Lower lobe of right lung (tissue), 2 donors: Measurements from ENCODE around the gene AVPI1. TPM values are rescaled to one million over a fixed set of nuclear protein-coding genes. Genes with fewer than 3 reads are reported as not detected.

Source experiments
- ATAC-seq, 2 donors: fragments of 200-7000 bp; cut with Tn5 transposase; one replicate each; pipeline ENCODE4 v1.9.1; 2020 to 2022; ENCODE audit warnings: mild to moderate bottlenecking in 2 of 2, moderate library complexity in 2 of 2
- DNase-seq: peaks from one replicate; pipeline ENCODE4 v3.0.0-alpha.2; 2020
- H3K27ac ChIP-seq: fragments of 200-600 bp; one replicate; pipeline ENCODE4 v1.8.0; 2022
- H3K27me3 ChIP-seq: fragments of 200-600 bp; one replicate; pipeline ENCODE4 v1.8.0; 2022; ENCODE audit warnings: low read depth
- H3K36me3 ChIP-seq: fragments of 200-600 bp; one replicate; pipeline ENCODE4 v1.8.0; 2022; ENCODE audit warnings: mild to moderate bottlenecking
- H3K4me1 ChIP-seq: fragments of 200-600 bp; one replicate; pipeline ENCODE4 v1.8.0; 2022
- H3K4me3 ChIP-seq: fragments of 200-600 bp; one replicate; pipeline ENCODE4 v1.8.0; 2022; ENCODE audit warnings: mild to moderate bottlenecking
- H3K9me3 ChIP-seq: fragments of 200-600 bp; one replicate; pipeline ENCODE4 v1.8.0; 2022
- intact Hi-C: fragments of 100-400 bp; cut with DNase I; formaldehyde crosslinking; loops from one replicate; pipeline ENCODE4 v1.11.0; 2022
- total RNA-seq: library from RNA; stranded (reverse); fragmentation: NEBNext Ultra II Directional; extraction: Animal tissue kit (Norgen Biotek cat#: 25700); gene quantifications from one replicate; pipeline ENCODE4 v1.2.1, GENCODE V29; 2021
- TF ChIP-seq, protein P1 (sequence below): fragments of 200-600 bp; IDR thresholded peaks from one replicate; pipeline ENCODE4 v1.8.0; 2022; ENCODE audit warnings: antibody characterized with exemption, mild to moderate bottlenecking
- donor health status: DM: no; HTN: yes; CAD: no; lungs with severe emphysema.

The AVPI1 gene
- total RNA-seq, 1 donor from 2014 or later: 22.6 TPM

DNA sequence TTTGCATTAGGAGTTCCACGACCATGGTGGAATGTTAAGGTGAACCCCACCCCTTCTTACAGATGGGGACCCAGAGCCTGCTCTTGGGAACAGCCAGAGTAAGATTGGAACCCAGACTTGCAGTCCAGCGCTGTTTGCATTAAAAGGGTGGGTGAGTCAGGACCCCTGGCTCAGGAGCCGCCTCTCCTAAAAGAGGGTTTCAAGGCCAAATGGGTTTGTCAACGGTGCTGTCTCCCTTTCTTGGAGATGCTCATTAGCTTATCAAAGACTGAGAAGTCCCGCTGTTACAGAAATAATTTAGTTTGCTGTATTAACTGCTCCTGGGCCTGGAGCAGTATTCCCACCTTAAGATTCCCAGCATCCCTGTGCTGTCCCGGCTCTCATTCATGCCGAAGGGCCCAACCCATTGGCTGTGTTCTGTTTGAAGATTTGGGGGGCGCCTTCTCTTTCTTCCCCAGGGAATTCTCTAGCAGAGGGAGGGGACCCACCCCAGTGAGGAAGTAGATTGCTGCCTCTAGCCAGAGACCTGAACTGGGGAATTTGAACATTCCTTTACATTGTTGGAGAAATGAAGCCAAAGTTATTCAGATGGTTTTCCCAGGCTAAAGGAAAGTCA, 28.3 kb upstream of the AVPI1 start:
- peaks cover 12% of the 10 kb centered on the region for H3K36me3 ChIP-seq
- peak overlapping the region; percentile 90 for H3K27ac ChIP-seq
- H3K4me3 ChIP-seq: peak overlapping the region; percentile 74
- H3K27me3 ChIP-seq: no peaks in the 10 kb centered on the region
- no peaks in the 10 kb centered on the region for H3K9me3 ChIP-seq
- intact Hi-C loops: no loop called here
- DNase-seq: no peak
- no peak for ATAC-seq
- H3K4me1 ChIP-seq: peaks cover 56% of the 10 kb centered on the region
- TF ChIP-seq, protein P1, sequence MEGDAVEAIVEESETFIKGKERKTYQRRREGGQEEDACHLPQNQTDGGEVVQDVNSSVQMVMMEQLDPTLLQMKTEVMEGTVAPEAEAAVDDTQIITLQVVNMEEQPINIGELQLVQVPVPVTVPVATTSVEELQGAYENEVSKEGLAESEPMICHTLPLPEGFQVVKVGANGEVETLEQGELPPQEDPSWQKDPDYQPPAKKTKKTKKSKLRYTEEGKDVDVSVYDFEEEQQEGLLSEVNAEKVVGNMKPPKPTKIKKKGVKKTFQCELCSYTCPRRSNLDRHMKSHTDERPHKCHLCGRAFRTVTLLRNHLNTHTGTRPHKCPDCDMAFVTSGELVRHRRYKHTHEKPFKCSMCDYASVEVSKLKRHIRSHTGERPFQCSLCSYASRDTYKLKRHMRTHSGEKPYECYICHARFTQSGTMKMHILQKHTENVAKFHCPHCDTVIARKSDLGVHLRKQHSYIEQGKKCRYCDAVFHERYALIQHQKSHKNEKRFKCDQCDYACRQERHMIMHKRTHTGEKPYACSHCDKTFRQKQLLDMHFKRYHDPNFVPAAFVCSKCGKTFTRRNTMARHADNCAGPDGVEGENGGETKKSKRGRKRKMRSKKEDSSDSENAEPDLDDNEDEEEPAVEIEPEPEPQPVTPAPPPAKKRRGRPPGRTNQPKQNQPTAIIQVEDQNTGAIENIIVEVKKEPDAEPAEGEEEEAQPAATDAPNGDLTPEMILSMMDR: no peak

DNA sequence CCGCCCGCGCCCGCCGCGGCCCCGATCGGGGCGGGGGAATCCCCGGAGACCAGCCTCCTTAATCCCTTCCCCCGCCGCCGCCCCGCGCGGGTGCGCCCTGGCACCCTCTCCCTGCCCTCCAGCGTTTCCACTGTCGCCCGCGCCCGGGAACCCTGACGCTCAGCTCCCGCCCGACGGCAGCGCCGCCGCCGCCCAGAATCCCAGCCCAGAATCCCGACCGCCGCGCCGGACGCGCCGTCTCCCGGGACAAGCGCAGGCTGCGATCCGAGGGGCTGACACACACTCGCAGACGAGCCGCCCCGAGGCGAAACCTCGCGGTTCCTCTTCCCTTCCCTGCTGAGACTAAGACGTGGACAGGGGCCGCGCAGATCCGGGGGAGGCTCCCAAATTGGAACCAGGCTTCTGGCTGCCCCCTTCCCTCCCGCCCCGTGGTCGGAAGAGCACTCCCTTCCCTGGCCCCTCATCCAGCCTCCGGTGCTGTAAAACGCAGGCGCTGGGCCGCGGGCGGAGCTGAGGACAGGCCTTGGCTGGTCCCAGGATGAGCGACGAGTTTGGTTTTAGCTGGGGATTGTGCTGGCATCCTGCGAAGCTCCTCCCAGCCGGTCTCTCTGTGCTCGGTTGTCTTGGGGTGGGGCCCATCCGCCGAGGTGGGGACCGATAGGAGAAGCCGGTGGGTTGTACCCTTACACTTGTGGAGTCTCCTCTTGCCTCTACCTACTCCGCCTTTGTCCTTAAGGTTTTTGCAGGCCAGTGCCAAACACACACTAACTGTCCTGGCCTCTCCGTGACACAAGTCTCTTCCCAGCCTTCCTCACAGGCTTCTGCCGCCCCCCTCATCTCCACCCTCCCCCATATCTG, 27.6 kb upstream of the AVPI1 start:
- TF ChIP-seq, protein P1: no peak
- H3K9me3 ChIP-seq: no peaks in the 10 kb centered on the region
- H3K4me3 ChIP-seq: peak overlapping the region; percentile 74
- DNase-seq: peak; percentile 76
- intact Hi-C loops: no loop called here
- peaks cover 12% of the 10 kb centered on the region for H3K36me3 ChIP-seq
- no peaks in the 10 kb centered on the region for H3K27me3 ChIP-seq
- peak overlapping the region; percentile 90 for H3K27ac ChIP-seq
- peak; percentile 73 to 76 for ATAC-seq
- H3K4me1 ChIP-seq: peaks cover 56% of the 10 kb centered on the region

DNA sequence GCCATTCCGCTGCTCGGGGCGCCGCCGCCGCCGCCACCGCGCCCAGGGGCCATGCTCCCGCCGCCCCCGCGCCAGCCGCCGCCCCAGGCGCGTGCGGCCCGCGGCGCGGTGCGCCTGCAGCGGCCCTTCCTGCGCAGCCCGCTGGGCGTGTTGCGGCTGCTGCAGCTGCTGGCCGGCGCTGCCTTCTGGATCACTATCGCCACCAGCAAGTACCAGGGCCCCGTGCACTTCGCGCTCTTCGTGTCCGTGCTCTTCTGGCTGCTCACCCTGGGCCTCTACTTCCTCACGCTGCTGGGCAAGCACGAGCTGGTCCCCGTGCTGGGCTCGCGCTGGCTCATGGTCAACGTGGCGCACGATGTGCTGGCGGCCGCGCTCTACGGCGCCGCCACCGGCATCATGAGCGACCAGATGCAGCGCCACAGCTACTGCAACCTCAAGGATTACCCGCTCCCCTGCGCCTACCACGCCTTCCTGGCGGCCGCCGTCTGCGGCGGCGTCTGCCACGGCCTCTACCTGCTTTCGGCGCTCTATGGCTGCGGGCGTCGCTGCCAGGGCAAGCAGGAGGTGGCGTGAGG, 26.9 kb upstream of the AVPI1 start:
- Histone ChIP-seq H3K27ac (peak overlapping the region; percentile 90), H3K36me3 (peaks cover 12% of the 10 kb centered on the region), H3K27me3 (no peaks in the 10 kb centered on the region), H3K4me3 (peak overlapping the region; percentile 74), H3K4me1 (peaks cover 56% of the 10 kb centered on the region), H3K9me3 (no peaks in the 10 kb centered on the region)
- intact Hi-C loops: no loop called here
- TF ChIP-seq, protein P1: peak; percentile 31
- DNase-seq (peak; percentile 86), ATAC-seq (peak; percentile 76 to 78)

DNA sequence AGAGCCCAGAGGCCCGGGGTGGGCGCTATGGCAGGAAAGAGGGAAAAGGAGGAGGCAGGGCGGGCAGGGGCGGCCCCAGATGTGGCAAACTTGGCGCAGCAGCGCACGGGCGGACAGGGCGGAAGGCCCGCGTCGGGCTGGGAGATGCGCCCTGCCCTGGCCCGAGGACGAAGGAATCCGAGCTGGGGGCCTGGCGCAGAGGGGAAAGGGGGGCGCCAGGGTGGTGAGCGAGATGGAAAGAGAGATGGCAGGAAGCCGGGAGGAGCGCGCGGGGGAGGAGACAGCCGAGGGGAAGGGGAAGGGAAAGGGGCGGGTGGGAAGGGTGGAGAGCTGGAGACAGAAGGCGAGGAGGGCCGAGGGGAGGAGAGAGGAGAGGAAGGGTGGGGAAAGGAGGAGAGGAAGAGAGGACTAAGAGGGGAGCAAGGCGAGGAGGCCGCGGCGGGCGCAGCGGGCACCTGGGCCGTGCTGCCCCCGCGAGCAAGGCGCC, 26.3 kb upstream of the AVPI1 start, which contains the start of gene MARVELD1:
TSS of gene MARVELD1 (plus strand) at position 392 of the 487 bp plus-strand sequence. CDS start 147 bp downstream, outside the sequence.
- H3K27ac ChIP-seq: peak within 1 kb of the TSS; percentile 90
- H3K27me3 ChIP-seq: no peaks in the 10 kb centered on the region
- intact Hi-C loops: no loop called here
- ATAC-seq: peak; percentile 2 to 24
- DNase-seq: peak; percentile 72
- H3K4me3 ChIP-seq: peak within 1 kb of the TSS; percentile 74
- peaks cover 12% of the 10 kb centered on the region for H3K36me3 ChIP-seq
- TF ChIP-seq, protein P1: no peak
- no peaks in the 10 kb centered on the region for H3K9me3 ChIP-seq
- H3K4me1 ChIP-seq: peaks cover 50% of the 10 kb centered on the region
